Endothelial cell of umbilical vein (primary cell): Measurements from ENCODE around the gene CXorf49B. TPM values are rescaled to one million over a fixed set of nuclear protein-coding genes. Genes with fewer than 3 reads are reported as not detected.

Experiments
- BruUV-seq: library from RNA; stranded (reverse); fragments of 400-500 nt; replicated peaks from 2 replicates; lab custom pipeline; 2021; lab: Mats Ljungman, UMichigan
- CTCF ChIA-PET: fragments of 300-600, 350-600 bp; sonication (Branson Sonifier 250); formaldehyde crosslinking; loops from one replicate; lab custom pipeline; 2021; ENCODE audit warnings: antibody characterized with exemption, inconsistent platforms; lab: Charles Lee
- POLR2A ChIA-PET: fragments of 300-600, 350-600 bp; sonication (Branson Sonifier 250); formaldehyde crosslinking; loops from one replicate; lab custom pipeline; 2021; ENCODE audit warnings: antibody characterized with exemption, inconsistent platforms; lab: Charles Lee
- DNase-seq: peaks from one replicate; pipeline ENCODE4 v3.0.0-alpha.2; 2011; ENCODE audit warnings: low read depth, low spot score
- FAIRE-seq: peaks from 2 replicates; lab custom pipeline; 2011; peaks lifted over from hg19 to GRCh38; lab: Jason Lieb, UNC
- H2AFZ ChIP-seq: 2 replicates; pipeline ENCODE4 v1.6.0; 2012; ENCODE audit warnings: low read depth, low read length, control low read depth, inconsistent platforms
- H3K27ac ChIP-seq: 2 replicates; pipeline ENCODE4 v1.5.1; 2011; ENCODE audit warnings: low read depth, mild to moderate bottlenecking, control low read depth, low read length, moderate library complexity; ENCODE audit not compliant: insufficient read depth
- H3K27me3 ChIP-seq, 2 experiments: 2 replicates each; pipeline versions ENCODE4 v1.6.0 to v1.6.1; 2011; ENCODE audit warnings: low read length in 2 of 2, mixed read lengths in 1 of 2; ENCODE audit not compliant: control insufficient read depth in 2 of 2, insufficient read depth in 2 of 2
- H3K36me3 ChIP-seq, 2 experiments: 2 replicates in 1 of 2; 3 replicates in 1 of 2; pipeline ENCODE4 v1.5.1; 2011; ENCODE audit warnings: low read length in 2 of 2, mild to moderate bottlenecking in 1 of 2, moderate library complexity in 1 of 2; ENCODE audit not compliant: control insufficient read depth in 2 of 2, insufficient read depth in 2 of 2; ENCODE audit errors: extremely low read depth in 1 of 2
- H3K4me1 ChIP-seq: 3 replicates; pipeline ENCODE4 v1.5.1; 2011; ENCODE audit warnings: mild to moderate bottlenecking, low read length; ENCODE audit not compliant: control insufficient read depth, insufficient read depth; ENCODE audit errors: extremely low read depth
- H3K4me2 ChIP-seq: 2 replicates; pipeline ENCODE4 v1.6.1; 2011; ENCODE audit warnings: low read length, control low read depth, mixed read lengths; ENCODE audit not compliant: insufficient read depth
- H3K4me3 ChIP-seq, 3 experiments: fragments of 200-600 bp in 1 of 3; sonication (generic), shearing (Covaris generic) in 1 of 3; replicated peaks in 1 of 3; 2 replicates each; pipeline ENCODE4 v1.5.1; 2011 to 2016; ENCODE audit warnings: control low read depth in 3 of 3, low read length in 3 of 3, mild to moderate bottlenecking in 2 of 3, inconsistent platforms in 1 of 3, low read depth in 1 of 3, moderate library complexity in 1 of 3; ENCODE audit not compliant: insufficient read depth in 1 of 3
- H3K79me2 ChIP-seq: 2 replicates; pipeline ENCODE4 v1.6.0; 2012; ENCODE audit warnings: low read length, inconsistent platforms; ENCODE audit not compliant: control insufficient read depth, insufficient read depth
- H3K9ac ChIP-seq: replicated peaks from 2 replicates; pipeline ENCODE3; 2011; ENCODE audit warnings: low read length, control low read depth; ENCODE audit not compliant: insufficient read depth; ENCODE audit errors: extremely low read depth
- H3K9me1 ChIP-seq: replicated peaks from 3 replicates; pipeline ENCODE4 v1.6.0; 2011; ENCODE audit warnings: mild to moderate bottlenecking, low read length; ENCODE audit not compliant: control insufficient read depth, insufficient read depth; ENCODE audit errors: extremely low read depth
- H3K9me3 ChIP-seq: replicated peaks from 2 replicates; pipeline ENCODE4 v1.5.1; 2012; ENCODE audit warnings: low read length, inconsistent platforms; ENCODE audit not compliant: control insufficient read depth, insufficient read depth
- H4K20me1 ChIP-seq: replicated peaks from 2 replicates; pipeline ENCODE3; 2011; ENCODE audit warnings: mild to moderate bottlenecking, low read length; ENCODE audit not compliant: control insufficient read depth, insufficient read depth; ENCODE audit errors: extremely low read depth
- CTCF ChIP-seq, 2 donors: IDR thresholded peaks; 1 replicate in 1 of 2; 2 replicates in 1 of 2; pipeline ENCODE4 v1.5.1; 2011; ENCODE audit warnings: low read length in 2 of 2, mild to moderate bottlenecking in 2 of 2, moderate library complexity in 2 of 2, control low read depth in 1 of 2, inconsistent platforms in 1 of 2, low read depth in 1 of 2; ENCODE audit not compliant: insufficient read depth in 1 of 2; ENCODE audit errors: extremely low read depth in 1 of 2
- EZH2 ChIP-seq: IDR thresholded peaks from 2 replicates; pipeline ENCODE4 v1.6.1; 2012; ENCODE audit warnings: borderline replicate concordance, low read depth, mild to moderate bottlenecking, moderate library complexity, low read length, inconsistent platforms; ENCODE audit not compliant: severe bottlenecking
- FOS ChIP-seq: IDR thresholded peaks from 2 replicates; pipeline ENCODE4 v1.6.1; 2011; ENCODE audit warnings: mild to moderate bottlenecking, low read length, moderate library complexity, borderline replicate concordance; ENCODE audit not compliant: insufficient read depth
- GATA2 ChIP-seq: IDR thresholded peaks from 2 replicates; pipeline ENCODE4 v1.7.0; 2011; ENCODE audit warnings: low read depth, mild to moderate bottlenecking, moderate library complexity, mixed read lengths, low read length; ENCODE audit not compliant: insufficient read length, insufficient read depth
- JUN ChIP-seq: IDR thresholded peaks from 2 replicates; pipeline ENCODE4 v1.6.1; 2011; ENCODE audit warnings: borderline replicate concordance, low read depth; ENCODE audit not compliant: insufficient read length, insufficient read depth
- MAX ChIP-seq: IDR thresholded peaks from 2 replicates; pipeline ENCODE4 v1.6.1; 2011; ENCODE audit not compliant: insufficient read depth, insufficient read length
- MYC ChIP-seq: IDR thresholded peaks from one replicate; pipeline ENCODE4 v1.6.1; 2011; ENCODE audit warnings: mild to moderate bottlenecking, low read depth, low read length
- POLR2A ChIP-seq: IDR thresholded peaks from 2 replicates; pipeline ENCODE4 v1.6.1; 2012; ENCODE audit warnings: low read depth, mild to moderate bottlenecking, control low read depth, low read length
- POLR2AphosphoS5 ChIP-seq: IDR thresholded peaks from 2 replicates; pipeline ENCODE4 v1.6.1; 2012; ENCODE audit warnings: low read depth, mild to moderate bottlenecking, control low read depth, low read length, moderate library complexity; ENCODE audit not compliant: insufficient read depth
- dilution Hi-C: fragments of 300-500 bp; cut with MboI; formaldehyde crosslinking; loops from one replicate; pipeline ENCODE4 v1.15.0; 2019; ENCODE audit warnings: low sequenced_read_pairs; ENCODE audit not compliant: extremely low pct_ligation_motif_present
- intact Hi-C: fragments of 100-400 bp; cut with micrococcal nuclease; formaldehyde crosslinking; loops from one replicate; pipeline ENCODE4 v1.10.0; 2022
- polyA plus RNA-seq, 4 experiments: library from polyadenylated mRNA; depleted of rRNA in 3 of 4; stranded (reverse) in 3 of 4; unstranded in 1 of 4; fragments of >200 nt; gene quantifications; 2 replicates each; pipeline versions ENCODE4 v1.2.1 to v1.2.3, GENCODE V29; 2011 to 2012; ENCODE audit warnings: missing spikeins in 1 of 4
- total RNA-seq: library from RNA; stranded (reverse); gene quantifications from 2 replicates; pipeline ENCODE4 v1.2.3, GENCODE V29; 2021

The CXorf49B gene
- total and polyA plus RNA-seq, 2 donors (not counting 3 experiments of a cell fraction or from before 2014, with no cell fraction given): not detected

GRCh38 chrX:71815121-71815905 lies 52.2 kb downstream of the CXorf49B start:
- no peak for FAIRE-seq
- TF ChIP-seq JUN (no peak), GATA2 (no peak), POLR2A (no peak), POLR2AphosphoS5 (no peak), MYC (no peak), EZH2 (no peak), FOS (no peak), CTCF (IDR thresholded peaks at IDR 0.05; ENCODE audit: extremely low read depth in 1 of 2, insufficient read depth in 1 of 2, low read depth in 1 of 2, low read length in 2 of 2) (no peak), MAX (no peak)
- DNase-seq: no peak

More at GRCh38 chrX:71815121-71815905, 52.2 kb downstream of the CXorf49B start:
- Histone ChIP-seq H3K9me3 (no peaks in the 10 kb centered on the region), H3K27me3 (no peaks in the 10 kb centered on the region), H4K20me1 (no peaks in the 10 kb centered on the region), H3K9me1 (no peaks in the 10 kb centered on the region), H3K9ac (no peak overlapping the region), H2AFZ (no peak overlapping the region), H3K4me3 (no peak overlapping the region), H3K36me3 (no peaks in the 10 kb centered on the region), H3K79me2 (no peaks in the 10 kb centered on the region), H3K4me1 (no peaks in the 10 kb centered on the region), H3K27ac (no peak overlapping the region), H3K4me2 (no peak overlapping the region)
- POLR2A ChIA-PET: no interaction called here
- dilution Hi-C loops (no loop called here), intact Hi-C loops (no loop called here)
- no TSS peak for BruUV-seq
- CTCF ChIA-PET: no interaction called here
